GM23338 (cell line): ENCODE results near the gene MRPL24. TPM values are rescaled to one million over a fixed set of nuclear protein-coding genes. Genes with fewer than 3 reads are reported as not detected.

Source experiments
- ATAC-seq: fragments of 200-7000 bp; cut with Tn5 transposase; 3 replicates; pipeline ENCODE4 v1.9.1; 2020
- DNase-seq: peaks from one replicate; pipeline ENCODE4 v3.0.0-alpha.2; 2015; ENCODE audit warnings: low spot score
- H2AFZ ChIP-seq: fragments of 200-600 bp; sonication (generic); 2 replicates; pipeline ENCODE4 v1.8.0; 2016; ENCODE audit warnings: antibody characterized with exemption, mild to moderate bottlenecking, moderate library complexity
- H3F3A ChIP-seq: fragments of 200-600 bp; sonication (generic); replicated peaks from 2 replicates; pipeline ENCODE4 v1.8.0; 2017; ENCODE audit warnings: antibody characterized with exemption, mixed run types, low read depth
- H3K27ac ChIP-seq: fragments of 200-600 bp; sonication (generic); 2 replicates; pipeline ENCODE4 v1.6.1; 2016; ENCODE audit warnings: low read depth
- H3K27me3 ChIP-seq: fragments of 200-600 bp; sonication (generic); 2 replicates; pipeline ENCODE4 v1.8.0; 2016; ENCODE audit warnings: mild to moderate bottlenecking, mixed run types, moderate library complexity; ENCODE audit not compliant: insufficient read depth
- H3K36me3 ChIP-seq: fragments of 200-600 bp; sonication (generic); 2 replicates; pipeline ENCODE4 v1.8.0; 2016; ENCODE audit warnings: mild to moderate bottlenecking; ENCODE audit not compliant: insufficient read depth
- H3K4me1 ChIP-seq: fragments of 200-600 bp; sonication (generic); 2 replicates; pipeline ENCODE4 v1.8.0; 2016; ENCODE audit warnings: mild to moderate bottlenecking, moderate library complexity; ENCODE audit not compliant: insufficient read depth
- H3K4me2 ChIP-seq: fragments of 200-600 bp; sonication (generic); 2 replicates; pipeline ENCODE4 v1.7.1; 2017; ENCODE audit warnings: mixed run types
- H3K4me3 ChIP-seq: fragments of 200-600 bp; sonication (generic); 2 replicates; pipeline ENCODE4 v1.6.1; 2016; ENCODE audit warnings: mixed run types
- H3K79me2 ChIP-seq: fragments of 200-600 bp; sonication (generic); replicated peaks from 2 replicates; pipeline ENCODE4 v1.8.0; 2017; ENCODE audit warnings: mild to moderate bottlenecking; ENCODE audit not compliant: insufficient read depth
- H3K9me2 ChIP-seq: fragments of 200-600 bp; sonication (generic); 2 replicates; pipeline ENCODE4 v1.8.0; 2017; ENCODE audit not compliant: insufficient read depth
- H4K20me1 ChIP-seq: fragments of 200-600 bp; sonication (generic); replicated peaks from 2 replicates; pipeline ENCODE4 v1.8.0; 2017; ENCODE audit warnings: mild to moderate bottlenecking; ENCODE audit not compliant: insufficient read depth
- H3K27ac Mint-ChIP-seq: 2 replicates; pipeline ENCODE4 v1.8.0; 2020; ENCODE audit warnings: inconsistent platforms, mild to moderate bottlenecking, moderate library complexity, mixed read lengths
- H3K27me3 Mint-ChIP-seq: 3 replicates; pipeline ENCODE4 v1.8.0; 2022; ENCODE audit warnings: low read depth, mild to moderate bottlenecking, moderate library complexity, mixed read lengths, inconsistent platforms; ENCODE audit not compliant: insufficient read depth, poor library complexity
- H3K36me3 Mint-ChIP-seq: 3 replicates; pipeline ENCODE4 v1.8.0; 2021; ENCODE audit warnings: low read depth, mild to moderate bottlenecking, inconsistent platforms, moderate library complexity, mixed read lengths
- H3K4me1 Mint-ChIP-seq: 3 replicates; pipeline ENCODE4 v1.8.0; 2020; ENCODE audit warnings: mild to moderate bottlenecking, inconsistent platforms, mixed read lengths
- H3K4me3 Mint-ChIP-seq: 3 replicates; pipeline ENCODE4 v1.8.0; 2021; ENCODE audit warnings: moderate library complexity, mild to moderate bottlenecking, inconsistent platforms, mixed read lengths
- H3K9me3 Mint-ChIP-seq: 3 replicates; pipeline ENCODE4 v1.8.0; 2020; ENCODE audit warnings: moderate library complexity, mild to moderate bottlenecking, inconsistent platforms, mixed read lengths
- CREB1 ChIP-seq: fragments of 250-450 bp; sonication (Bioruptor Pico); IDR thresholded peaks from 2 replicates; pipeline ENCODE4 v1.5.0; 2020; ENCODE audit warnings: low read depth, mild to moderate bottlenecking, moderate library complexity
- CTCF ChIP-seq, 2 experiments: fragments of 200-600 bp in 1 of 2; sonication (generic) in 1 of 2; conservative IDR thresholded peaks; 2 replicates each; pipeline versions ENCODE4 v1.5.1 to v1.6.1; 2016 to 2017; ENCODE audit warnings: antibody characterized with exemption in 2 of 2, low read depth in 2 of 2, mild to moderate bottlenecking in 2 of 2, moderate library complexity in 1 of 2
- ETS1 ChIP-seq: IDR thresholded peaks from 2 replicates; pipeline ENCODE4 v1.6.1; 2016; ENCODE audit warnings: antibody characterized with exemption
- EZH2 ChIP-seq: fragments of 200-600 bp; sonication (generic); IDR thresholded peaks from one replicate; pipeline ENCODE4 v1.8.0; 2017; ENCODE audit warnings: antibody characterized with exemption, mild to moderate bottlenecking, low read depth; ENCODE audit not compliant: unreplicated experiment
- EZH2phosphoT487 ChIP-seq: fragments of 200-600 bp; sonication (generic); IDR thresholded peaks from one replicate; pipeline ENCODE4 v1.8.1; 2018; ENCODE audit warnings: antibody characterized with exemption; ENCODE audit not compliant: unreplicated experiment
- JUNB ChIP-seq: IDR thresholded peaks from one replicate; pipeline ENCODE4 v1.6.1; 2016; ENCODE audit warnings: antibody characterized with exemption; ENCODE audit not compliant: unreplicated experiment
- NANOG ChIP-seq: IDR thresholded peaks from 2 replicates; pipeline ENCODE4 v1.6.1; 2016; ENCODE audit warnings: antibody characterized with exemption, borderline replicate concordance
- STAT1 ChIP-seq: IDR thresholded peaks from one replicate; pipeline ENCODE4 v1.6.1; 2016; ENCODE audit warnings: antibody characterized with exemption; ENCODE audit not compliant: unreplicated experiment
- ZNF114 ChIP-seq: fragments of 250-450 bp; sonication (Bioruptor Pico); IDR thresholded peaks from 2 replicates; pipeline ENCODE4 v1.5.0; 2020; ENCODE audit warnings: mild to moderate bottlenecking, moderate library complexity
- ZNF331 ChIP-seq: fragments of 250-450 bp; sonication (Bioruptor Pico); IDR thresholded peaks from 2 replicates; pipeline ENCODE4 v1.5.0; 2020; ENCODE audit warnings: low read depth, mild to moderate bottlenecking, moderate library complexity
- polyA plus RNA-seq: library from polyadenylated mRNA; unstranded; fragments of >200 nt; fragmentation: Nextera tagmentation; extraction: Ambion mirVana; gene quantifications from 2 replicates; pipeline ENCODE4 v1.2.1, GENCODE V29; 2016
- total RNA-seq: library from RNA; depleted of rRNA; stranded (reverse); fragments of >200 nt; shearing (Covaris generic); gene quantifications from 2 replicates; pipeline ENCODE4 v1.2.3, GENCODE V29; 2014
- TF ChIP-seq, protein P1 (sequence below): IDR thresholded peaks from one replicate; pipeline ENCODE4 v1.6.1; 2018; ENCODE audit warnings: antibody characterized with exemption; ENCODE audit not compliant: unreplicated experiment
- TF ChIP-seq, protein P2 (sequence below): fragments of 250-450 bp; sonication (Bioruptor Pico); IDR thresholded peaks from 2 replicates; pipeline ENCODE4 v1.5.0; 2020; ENCODE audit warnings: mild to moderate bottlenecking, moderate library complexity

Gene MRPL24
- total and polyA plus RNA-seq, 2 experiments from 2014 or later: 18.8 to 45.7 TPM

DNA sequence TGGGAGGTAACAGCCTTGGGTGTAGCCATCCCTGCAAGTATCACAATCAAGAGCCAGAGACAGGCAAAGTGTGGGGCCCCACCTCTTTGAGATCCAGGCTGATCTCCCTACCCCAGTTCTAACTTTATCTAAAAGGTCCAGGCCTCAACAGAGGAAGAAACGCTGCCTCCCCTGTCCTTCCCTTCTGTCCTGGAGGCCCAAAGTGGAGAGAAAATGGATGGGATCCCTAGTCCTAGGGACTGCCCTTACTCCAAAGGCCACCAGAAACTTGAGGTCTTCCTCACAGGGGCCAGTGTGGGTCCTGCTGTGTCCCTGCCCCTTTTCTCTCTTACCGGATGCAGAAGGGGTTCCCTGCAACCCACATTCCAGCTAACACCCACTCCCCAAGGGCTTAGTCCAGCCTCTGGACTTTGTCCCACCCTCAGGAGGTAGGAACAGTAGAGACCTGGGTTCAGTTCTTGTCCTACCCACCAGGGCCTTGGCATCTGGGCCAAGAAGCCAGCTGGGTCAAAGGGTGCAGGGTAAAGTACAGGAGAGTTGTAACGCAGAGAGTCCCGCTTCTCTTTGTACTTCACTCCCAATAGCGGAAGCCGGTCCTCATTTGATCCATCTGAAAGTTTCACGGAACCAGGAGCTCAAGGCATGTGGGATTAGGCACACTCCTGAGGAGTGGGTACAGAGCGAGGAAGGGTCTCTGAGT is 8.7 kb upstream of the MRPL24 start:
- ATAC-seq: no peak
- Mint-ChIP-seq H3K27ac (peak overlapping the region; percentile 97), H3K4me1 (peaks cover 59% of the 10 kb centered on the region), H3K4me3 (peak overlapping the region; percentile 89), H3K27me3 (peaks cover 24% of the 10 kb centered on the region), H3K9me3 (no peaks in the 10 kb centered on the region; the same call in 1 of the 3 replicates), H3K36me3 (peaks cover 36% of the 10 kb centered on the region)
- Histone ChIP-seq H3K9me2 (no peaks in the 10 kb centered on the region), H2AFZ (no peak overlapping the region), H3K27ac (peak overlapping the region; percentile 98), H3K4me3 (peak overlapping the region; percentile 99), H3K27me3 (no peaks in the 10 kb centered on the region), H3K36me3 (no peaks in the 10 kb centered on the region), H4K20me1 (peaks cover 16% of the 10 kb centered on the region), H3K4me2 (peak overlapping the region; percentile 100), H3K79me2 (peaks cover 75% of the 10 kb centered on the region), H3K4me1 (peaks cover 54% of the 10 kb centered on the region), H3F3A (peaks cover 43% of the 10 kb centered on the region)
- TF ChIP-seq ZNF114 (CRISPR knock-in tag) (no peak), JUNB (no peak), ETS1 (no peak), EZH2phosphoT487 (no peak), STAT1 (no peak), CTCF (conservative IDR thresholded peaks at IDR 0.05; ENCODE audit: low read depth in 2 of 2) (no peak), CREB1 (no peak), NANOG (no peak), ZNF331 (CRISPR knock-in tag) (no peak), EZH2 (no peak)
- TF ChIP-seq, protein P1, sequence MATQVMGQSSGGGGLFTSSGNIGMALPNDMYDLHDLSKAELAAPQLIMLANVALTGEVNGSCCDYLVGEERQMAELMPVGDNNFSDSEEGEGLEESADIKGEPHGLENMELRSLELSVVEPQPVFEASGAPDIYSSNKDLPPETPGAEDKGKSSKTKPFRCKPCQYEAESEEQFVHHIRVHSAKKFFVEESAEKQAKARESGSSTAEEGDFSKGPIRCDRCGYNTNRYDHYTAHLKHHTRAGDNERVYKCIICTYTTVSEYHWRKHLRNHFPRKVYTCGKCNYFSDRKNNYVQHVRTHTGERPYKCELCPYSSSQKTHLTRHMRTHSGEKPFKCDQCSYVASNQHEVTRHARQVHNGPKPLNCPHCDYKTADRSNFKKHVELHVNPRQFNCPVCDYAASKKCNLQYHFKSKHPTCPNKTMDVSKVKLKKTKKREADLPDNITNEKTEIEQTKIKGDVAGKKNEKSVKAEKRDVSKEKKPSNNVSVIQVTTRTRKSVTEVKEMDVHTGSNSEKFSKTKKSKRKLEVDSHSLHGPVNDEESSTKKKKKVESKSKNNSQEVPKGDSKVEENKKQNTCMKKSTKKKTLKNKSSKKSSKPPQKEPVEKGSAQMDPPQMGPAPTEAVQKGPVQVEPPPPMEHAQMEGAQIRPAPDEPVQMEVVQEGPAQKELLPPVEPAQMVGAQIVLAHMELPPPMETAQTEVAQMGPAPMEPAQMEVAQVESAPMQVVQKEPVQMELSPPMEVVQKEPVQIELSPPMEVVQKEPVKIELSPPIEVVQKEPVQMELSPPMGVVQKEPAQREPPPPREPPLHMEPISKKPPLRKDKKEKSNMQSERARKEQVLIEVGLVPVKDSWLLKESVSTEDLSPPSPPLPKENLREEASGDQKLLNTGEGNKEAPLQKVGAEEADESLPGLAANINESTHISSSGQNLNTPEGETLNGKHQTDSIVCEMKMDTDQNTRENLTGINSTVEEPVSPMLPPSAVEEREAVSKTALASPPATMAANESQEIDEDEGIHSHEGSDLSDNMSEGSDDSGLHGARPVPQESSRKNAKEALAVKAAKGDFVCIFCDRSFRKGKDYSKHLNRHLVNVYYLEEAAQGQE: no peak
- TF ChIP-seq, protein P2, sequence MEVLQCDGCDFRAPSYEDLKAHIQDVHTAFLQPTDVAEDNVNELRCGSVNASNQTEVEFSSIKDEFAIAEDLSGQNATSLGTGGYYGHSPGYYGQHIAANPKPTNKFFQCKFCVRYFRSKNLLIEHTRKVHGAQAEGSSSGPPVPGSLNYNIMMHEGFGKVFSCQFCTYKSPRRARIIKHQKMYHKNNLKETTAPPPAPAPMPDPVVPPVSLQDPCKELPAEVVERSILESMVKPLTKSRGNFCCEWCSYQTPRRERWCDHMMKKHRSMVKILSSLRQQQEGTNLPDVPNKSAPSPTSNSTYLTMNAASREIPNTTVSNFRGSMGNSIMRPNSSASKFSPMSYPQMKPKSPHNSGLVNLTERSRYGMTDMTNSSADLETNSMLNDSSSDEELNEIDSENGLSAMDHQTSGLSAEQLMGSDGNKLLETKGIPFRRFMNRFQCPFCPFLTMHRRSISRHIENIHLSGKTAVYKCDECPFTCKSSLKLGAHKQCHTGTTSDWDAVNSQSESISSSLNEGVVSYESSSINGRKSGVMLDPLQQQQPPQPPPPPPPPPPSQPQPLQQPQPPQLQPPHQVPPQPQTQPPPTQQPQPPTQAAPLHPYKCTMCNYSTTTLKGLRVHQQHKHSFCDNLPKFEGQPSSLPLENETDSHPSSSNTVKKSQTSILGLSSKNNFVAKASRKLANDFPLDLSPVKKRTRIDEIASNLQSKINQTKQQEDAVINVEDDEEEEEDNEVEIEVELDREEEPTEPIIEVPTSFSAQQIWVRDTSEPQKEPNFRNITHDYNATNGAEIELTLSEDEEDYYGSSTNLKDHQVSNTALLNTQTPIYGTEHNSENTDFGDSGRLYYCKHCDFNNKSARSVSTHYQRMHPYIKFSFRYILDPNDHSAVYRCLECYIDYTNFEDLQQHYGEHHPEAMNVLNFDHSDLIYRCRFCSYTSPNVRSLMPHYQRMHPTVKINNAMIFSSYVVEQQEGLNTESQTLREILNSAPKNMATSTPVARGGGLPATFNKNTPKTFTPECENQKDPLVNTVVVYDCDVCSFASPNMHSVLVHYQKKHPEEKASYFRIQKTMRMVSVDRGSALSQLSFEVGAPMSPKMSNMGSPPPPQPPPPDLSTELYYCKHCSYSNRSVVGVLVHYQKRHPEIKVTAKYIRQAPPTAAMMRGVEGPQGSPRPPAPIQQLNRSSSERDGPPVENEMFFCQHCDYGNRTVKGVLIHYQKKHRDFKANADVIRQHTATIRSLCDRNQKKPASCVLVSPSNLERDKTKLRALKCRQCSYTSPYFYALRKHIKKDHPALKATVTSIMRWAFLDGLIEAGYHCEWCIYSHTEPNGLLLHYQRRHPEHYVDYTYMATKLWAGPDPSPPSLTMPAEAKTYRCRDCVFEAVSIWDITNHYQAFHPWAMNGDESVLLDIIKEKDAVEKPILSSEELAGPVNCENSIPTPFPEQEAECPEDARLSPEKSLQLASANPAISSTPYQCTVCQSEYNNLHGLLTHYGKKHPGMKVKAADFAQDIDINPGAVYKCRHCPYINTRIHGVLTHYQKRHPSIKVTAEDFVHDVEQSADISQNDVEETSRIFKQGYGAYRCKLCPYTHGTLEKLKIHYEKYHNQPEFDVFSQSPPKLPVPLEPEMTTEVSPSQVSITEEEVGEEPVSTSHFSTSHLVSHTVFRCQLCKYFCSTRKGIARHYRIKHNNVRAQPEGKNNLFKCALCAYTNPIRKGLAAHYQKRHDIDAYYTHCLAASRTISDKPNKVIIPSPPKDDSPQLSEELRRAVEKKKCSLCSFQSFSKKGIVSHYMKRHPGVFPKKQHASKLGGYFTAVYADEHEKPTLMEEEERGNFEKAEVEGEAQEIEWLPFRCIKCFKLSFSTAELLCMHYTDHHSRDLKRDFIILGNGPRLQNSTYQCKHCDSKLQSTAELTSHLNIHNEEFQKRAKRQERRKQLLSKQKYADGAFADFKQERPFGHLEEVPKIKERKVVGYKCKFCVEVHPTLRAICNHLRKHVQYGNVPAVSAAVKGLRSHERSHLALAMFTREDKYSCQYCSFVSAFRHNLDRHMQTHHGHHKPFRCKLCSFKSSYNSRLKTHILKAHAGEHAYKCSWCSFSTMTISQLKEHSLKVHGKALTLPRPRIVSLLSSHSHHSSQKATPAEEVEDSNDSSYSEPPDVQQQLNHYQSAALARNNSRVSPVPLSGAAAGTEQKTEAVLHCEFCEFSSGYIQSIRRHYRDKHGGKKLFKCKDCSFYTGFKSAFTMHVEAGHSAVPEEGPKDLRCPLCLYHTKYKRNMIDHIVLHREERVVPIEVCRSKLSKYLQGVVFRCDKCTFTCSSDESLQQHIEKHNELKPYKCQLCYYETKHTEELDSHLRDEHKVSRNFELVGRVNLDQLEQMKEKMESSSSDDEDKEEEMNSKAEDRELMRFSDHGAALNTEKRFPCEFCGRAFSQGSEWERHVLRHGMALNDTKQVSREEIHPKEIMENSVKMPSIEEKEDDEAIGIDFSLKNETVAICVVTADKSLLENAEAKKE: no peak
- DNase-seq: no peak
